RKO (cell line): ENCODE results near the gene COMMD7.
A peak's percentile ranks its signal among the peaks of the same experiment; 100 is the strongest.
"Not testable (repeated sequence)": the region's sequence is repeated elsewhere in the genome, so short reads cannot be mapped to it uniquely, and the experiment has no call there.

ENCODE experiments used
- DNase-seq: peaks from one replicate; pipeline ENCODE4 v3.0.0-alpha.2; 2016; ENCODE audit warnings: low spot score

The COMMD7 gene

DNA sequence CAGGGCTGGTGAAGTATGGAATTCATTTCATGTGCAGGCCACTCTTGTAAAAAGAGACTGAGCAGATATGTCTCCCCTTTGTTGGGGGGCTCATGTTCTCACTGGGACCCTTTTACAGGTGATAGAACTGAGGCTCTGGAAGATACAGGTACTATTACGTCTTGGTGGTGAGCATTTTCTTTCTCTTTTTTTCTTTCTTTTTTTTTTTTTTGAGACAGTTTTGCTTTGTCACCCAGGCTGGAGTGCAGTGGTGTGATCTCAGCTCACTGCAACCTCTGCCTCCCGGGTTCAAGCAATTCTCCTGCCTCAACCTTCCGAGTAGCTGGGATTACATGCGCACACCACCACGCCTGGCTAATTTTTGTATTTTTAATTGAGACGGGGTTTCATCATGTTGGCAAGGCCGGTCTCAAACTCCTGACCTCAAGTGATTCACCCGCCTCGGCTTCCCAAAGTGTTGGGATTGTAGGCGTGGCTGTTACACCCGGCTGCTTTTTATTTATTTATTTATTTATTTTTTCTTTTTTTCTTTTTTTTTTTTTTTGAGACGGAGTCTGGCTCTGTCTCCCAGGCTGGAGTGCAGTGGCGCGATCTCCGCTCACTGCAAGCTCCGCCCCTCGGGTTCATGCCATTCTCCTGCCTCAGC lies 22.1 kb upstream of the COMMD7 start:
- DNase-seq = not testable (repeated sequence)

DNA sequence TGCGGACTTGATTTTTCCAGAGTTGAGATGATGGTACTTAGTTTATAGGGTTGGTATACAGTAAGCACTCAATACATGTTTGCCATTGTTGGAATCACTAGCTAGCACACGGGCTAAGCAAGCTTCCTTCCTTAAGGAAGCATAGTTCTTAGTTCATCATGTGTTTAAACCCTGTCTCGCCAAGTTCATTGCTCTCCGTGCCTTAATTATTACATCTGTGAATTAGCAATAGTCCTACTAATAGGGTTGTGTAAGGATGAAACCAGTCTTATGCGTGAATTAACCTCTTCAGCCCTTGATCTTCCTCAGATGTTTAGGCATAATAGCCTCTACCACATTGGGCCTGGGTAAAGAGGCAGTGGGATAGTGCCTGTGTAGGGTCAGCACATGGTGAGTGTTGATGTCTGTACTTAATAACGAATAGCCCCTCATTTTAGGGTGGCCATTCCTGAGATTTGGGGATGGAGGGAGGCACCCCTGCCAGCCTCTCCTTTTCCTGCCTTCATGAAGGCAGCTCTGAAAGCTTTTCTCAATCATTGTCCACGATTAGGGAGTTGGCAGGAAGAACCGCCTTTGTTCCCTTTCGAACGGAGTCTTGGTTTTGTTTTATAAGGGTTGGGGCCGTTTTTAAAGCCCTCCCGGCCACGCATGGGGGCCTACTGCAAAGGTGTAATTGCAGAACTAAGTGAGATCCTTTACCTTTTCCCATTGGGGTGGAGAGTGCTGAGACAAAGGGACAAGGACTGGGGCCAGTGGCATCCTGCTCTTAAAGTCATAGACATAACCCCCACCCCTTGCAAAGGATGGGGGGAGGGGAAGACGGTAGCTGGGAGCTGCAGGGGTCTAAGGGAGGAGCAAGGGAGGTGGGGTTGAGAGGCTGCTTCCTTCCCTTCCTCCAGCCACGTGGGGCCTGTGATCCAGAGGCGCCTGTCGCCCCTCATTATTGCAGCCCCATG lies 21.0 kb upstream of the COMMD7 start:
- DNase-seq = no peak

DNA sequence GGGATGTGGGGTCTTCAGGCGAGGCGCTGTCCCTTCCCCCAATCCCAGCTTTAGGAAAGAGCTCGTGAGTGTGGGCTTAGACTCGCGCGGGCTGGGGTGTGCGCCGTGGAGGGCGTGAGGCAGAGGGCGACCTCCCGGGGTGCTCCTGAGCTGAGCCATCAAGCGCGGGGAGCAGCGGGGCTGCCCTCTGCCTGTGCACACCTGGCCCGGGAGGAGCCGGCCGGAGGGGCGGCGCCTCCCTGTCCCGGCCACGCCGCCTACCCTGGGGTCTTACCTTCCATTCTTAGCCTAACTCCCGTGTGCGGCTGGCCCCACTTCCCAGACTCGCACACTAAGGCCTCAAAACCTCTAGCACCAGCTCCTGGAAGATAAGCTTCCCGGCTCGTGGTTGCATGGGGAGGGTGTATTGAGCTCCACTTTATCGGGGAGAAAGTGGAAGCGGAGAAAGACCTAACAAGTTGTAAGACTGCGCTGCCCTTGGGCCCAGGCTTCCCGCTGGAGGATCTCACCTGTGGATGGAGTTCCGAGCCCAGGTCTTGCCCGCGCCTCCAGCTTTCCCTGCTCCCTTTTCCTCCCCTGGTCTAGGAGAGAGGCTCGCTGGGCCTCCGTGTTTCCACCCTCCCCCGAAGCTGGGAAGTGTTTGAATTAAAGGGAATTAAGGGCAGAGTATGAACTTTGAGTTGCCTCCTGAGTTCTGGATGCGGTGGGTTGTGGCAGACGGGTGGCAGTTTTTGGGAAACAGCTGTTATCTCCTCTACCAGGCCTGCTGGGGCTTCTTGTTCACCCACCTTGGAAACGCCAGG lies 20.1 kb upstream of the COMMD7 start:
- no peak for DNase-seq

GRCh38 chr20:32762754-32763201 lies 19.5 kb upstream of the COMMD7 start:
- no peak for DNase-seq

GRCh38 chr20:32761831-32762753 lies 18.8 kb upstream of the COMMD7 start, which contains the start of gene DNMT3B:
DNMT3B (plus strand) TSS chr20:32762385; CDS start chr20:32780324, 17,939 bp downstream.
- DNase-seq = peak; percentile 82

DNA sequence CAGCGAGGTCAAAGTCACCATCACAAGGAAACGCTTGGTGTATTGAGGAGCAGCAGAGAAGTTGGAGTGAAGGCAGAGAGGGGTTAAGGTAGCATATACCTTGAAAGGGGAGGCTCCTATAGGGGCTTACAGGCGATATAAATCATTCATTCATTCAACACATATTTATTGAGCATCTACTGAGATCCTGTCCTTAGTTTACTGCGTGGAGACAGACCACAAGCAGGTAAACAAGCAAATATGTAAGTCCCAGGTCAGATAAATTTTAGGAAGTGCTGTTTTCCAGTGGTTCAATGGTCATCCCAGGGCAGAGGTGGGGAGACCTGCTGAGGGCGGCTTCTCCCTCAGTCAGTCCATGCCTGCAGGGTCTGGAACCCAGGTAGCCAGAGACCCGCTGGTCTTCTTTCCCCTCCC lies 18.2 kb upstream of the COMMD7 start:
- no peak for DNase-seq

DNA sequence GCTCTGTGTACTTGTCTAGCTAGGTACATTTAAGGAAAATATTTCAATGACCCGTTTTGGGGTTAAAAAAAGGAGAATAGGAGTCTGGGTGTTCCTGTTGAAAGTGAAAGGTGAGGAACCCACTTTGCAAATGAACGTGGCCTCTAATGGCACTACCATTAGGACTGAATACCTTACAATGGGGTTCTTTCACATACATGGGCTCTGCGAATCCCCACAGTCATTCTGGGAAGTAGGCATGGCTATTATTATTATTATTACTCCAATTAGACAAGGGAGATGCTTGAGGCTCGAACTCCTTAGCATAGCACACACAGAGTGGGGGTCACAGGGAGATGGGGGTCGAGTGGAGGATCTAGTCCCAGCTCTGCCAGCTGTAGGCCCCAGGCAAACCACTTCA lies 12.9 kb upstream of the COMMD7 start:
- DNase-seq = no peak

DNA sequence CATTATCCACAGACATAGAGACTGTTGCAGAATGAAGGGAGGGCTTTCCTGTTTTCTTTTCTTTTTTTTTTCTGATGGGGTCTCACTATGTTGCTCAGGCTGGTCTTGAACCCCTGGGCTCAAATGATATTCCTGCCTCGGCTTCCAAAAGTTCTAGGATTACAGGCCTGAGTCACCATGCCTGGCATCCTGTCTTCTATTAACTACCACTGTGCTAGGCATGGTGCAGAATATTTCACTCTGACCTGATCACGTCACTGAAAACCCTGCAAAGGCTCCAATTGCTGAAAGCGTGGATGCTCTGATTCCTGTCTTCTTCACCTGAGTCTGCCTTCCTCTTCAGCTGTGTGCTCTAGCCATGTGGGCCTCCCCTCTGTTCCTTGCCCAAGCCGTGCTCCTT lies 10.5 kb upstream of the COMMD7 start:
- peak; percentile 46 for DNase-seq

DNA sequence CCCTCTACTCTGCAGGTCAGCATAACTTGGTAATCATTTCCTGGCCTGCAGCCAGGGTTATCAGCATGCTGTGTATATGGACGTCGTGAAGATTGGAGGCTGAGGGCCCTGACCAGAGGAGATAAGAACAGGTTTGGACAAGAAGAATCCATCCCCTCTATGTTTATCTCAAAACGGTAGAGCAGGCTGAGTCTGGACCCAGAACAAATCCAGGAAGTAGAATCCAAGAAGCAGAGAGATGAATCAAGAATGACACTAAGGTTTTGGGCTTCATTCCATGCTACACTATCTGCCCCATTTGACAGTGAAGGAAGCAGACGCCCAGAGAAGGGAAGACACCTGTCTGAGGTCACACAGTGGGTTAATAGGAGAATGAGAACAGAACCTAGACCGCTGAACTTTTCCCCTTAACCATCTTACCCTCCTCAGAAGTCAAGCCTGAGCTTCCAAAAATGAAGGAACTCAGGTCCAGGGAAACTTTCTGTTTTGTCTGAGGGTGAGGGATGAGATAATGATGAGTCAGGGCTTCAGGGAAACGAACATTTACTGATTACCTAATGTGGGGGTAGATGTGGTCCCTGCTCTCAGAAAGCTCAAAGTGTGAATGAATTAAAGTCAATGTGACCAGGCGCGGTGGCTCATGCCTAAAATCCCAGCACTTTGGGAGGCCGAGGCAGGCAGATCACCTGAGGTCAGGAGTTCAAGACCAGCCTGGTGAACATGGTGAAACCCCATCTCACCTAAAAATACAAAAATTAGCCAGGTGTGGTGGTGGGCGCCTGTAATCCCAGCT lies 9.4 kb upstream of the COMMD7 start:
- peak; percentile 86 for DNase-seq

GRCh38 chr20:32751702-32752457 lies 8.6 kb upstream of the COMMD7 start:
- no peak for DNase-seq

DNA sequence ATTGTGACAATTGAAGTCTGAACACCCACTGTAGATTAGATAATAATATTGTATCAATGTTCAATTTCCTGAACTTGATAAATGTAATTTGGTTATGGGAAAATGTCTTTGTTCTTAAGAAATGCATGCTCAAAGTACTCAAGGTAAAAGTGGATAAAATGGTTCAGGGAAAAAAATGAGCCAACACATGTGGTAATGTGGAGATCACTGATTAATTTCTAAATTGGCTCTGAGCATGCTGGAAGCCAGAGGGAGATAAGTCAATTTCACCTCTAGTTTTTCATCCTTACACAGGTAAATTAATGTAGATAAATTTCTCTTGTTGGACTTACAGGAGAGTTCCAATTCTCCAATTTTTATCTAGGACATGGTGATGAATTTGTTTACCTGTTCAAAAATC lies 8.0 kb upstream of the COMMD7 start:
- no peak for DNase-seq

- DNase-seq = no peak
Measured at GRCh38 chr20:32749914-32750637, 6.8 kb upstream of the COMMD7 start.

DNA sequence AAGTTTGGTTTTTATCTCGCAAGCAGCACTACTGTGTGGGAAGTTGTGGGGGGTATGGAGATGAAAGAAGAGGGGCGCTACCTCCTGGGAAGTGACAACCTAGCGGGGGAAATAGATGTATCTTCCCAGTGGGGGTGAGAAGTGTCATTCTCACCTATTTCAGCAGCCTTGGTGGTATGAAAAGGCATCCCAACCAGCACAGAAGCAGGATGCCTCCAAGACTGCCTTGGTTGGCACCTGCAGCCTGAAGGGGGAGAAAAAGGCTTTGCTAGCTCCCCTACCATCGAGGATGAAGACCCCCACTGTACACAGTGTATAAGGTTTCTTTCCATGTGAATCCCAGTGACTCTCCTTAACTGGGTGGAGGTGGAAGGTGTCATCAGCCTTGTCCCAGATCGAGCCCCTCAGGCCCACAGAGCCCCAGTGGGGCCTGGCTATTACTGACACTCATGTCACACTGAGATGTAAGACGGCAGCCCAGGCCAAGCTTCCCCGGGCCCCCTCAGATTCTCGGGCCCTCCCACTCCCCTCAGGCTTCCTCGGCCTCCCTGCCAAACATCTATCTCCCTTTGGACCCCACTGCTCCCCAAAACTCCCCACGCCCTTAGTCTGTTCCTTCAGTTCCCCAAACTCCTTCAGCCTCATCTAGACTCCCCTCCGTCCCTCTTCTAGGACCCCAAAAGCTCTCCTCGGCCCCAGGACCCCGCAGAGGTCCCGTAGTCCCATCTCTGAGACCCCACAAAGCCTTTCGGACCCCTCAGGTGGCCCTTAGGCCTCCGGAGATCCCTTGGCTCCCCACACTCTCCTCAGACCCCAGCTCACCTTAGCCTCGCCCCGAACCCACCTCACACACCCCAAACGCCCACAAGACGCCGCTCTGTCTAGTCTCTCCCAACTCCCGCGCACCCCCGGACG lies 688 bp downstream of the COMMD7 start:
- no peak for DNase-seq

DNA sequence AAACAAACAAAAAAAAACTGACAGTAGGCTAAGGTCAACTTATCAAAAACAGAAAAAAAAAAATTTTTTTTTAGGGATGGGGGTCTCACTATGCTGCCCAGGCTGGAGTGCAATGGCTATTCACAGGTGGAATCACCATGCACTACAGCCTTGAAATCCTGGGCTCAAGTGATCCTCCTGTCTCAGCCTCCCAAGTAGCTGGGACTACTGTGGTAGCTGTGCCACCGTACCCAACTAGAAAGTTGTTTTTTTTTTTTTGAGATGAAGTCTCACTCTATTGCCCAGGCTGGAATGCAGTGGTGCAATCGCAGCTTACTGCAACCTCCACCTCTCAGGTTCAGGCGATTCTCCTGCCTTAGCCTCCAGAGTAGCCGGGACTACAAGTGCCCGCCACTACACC lies 2.1 kb downstream of the COMMD7 start:
- no peak for DNase-seq

GRCh38 chr20:32737371-32738223 lies 5.7 kb downstream of the COMMD7 start:
- DNase-seq = peak; percentile 61

DNA sequence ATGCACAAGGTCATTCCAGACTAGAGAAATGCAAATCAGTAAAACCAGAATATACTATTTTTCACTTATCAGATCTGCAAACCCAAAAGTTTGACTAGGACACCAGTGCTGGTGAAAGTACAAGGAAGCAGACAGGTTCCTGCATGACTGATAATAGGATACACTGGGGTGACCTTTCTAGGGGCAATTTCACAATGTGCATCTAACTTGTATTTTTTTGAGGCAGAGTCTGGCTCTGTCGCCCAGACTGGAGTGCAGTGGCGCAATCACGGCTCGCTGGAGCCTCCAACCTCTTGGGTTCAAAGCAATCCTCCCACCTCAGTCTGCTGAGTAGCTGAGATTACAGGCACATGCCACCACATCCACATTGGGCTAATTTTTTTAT lies 11.4 kb downstream of the COMMD7 start:
- no peak for DNase-seq

GRCh38 chr20:32729334-32729733 lies 13.9 kb downstream of the COMMD7 start:
- not testable (repeated sequence) for DNase-seq
